CD4-positive, alpha-beta T cell treated with Interleukin-15 for 4 hours (primary cell): ENCODE results near the gene LIMS1.

Experiments
- DNase-seq: peaks from one replicate; pipeline ENCODE4 v3.0.0-alpha.2; 2020; ENCODE audit warnings: low spot score

Gene LIMS1

DNA sequence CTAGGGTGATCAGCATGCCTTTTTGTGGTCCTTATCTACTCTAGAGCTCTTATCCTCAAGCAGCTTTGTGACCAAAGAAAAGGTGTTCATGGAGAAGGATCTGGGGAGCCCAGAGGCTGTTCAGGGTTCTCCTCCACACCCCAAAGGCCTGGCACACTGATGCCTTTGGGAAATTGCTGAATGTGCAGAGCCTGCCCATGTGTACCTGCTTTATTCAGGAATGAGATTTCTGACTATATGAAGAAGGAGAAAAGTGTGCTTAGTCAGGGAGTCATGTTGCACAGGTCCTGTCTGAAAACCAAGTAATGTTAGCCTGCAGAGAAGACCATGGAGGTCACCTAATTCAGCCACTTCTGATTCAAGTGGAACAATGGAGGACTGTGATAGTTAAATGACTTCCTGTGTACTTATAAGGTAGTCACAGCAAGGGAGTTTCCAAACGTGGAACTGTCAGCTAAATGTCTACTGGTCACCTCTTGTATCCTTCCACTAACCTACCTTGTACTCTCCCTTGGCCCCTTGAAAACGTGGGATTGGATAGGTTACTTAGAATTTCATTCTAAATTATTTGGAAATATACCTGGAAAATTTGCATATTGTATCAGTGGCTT lies 81.3 kb downstream of the LIMS1 start:
- peak; percentile 33 for DNase-seq

DNA sequence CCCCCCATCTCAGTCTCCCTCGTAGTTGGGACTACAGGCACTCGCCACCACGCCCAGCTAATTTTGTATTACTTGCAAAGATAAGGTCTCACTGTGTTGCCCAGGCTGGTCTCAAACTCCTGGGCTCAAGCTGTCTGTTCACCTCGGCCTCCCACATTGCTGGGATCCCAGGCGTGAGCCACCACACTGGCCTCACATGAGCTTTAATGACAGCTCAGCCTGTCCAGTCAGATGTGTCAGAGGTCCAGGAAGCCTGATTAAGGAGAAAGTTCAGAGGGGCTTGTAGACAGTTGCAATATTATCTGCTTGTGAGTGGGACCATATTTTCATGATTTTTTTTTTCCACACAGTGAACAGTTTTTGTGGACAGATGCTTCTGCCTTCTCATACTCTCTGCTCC lies 82.0 kb downstream of the LIMS1 start:
- no peak for DNase-seq

DNA sequence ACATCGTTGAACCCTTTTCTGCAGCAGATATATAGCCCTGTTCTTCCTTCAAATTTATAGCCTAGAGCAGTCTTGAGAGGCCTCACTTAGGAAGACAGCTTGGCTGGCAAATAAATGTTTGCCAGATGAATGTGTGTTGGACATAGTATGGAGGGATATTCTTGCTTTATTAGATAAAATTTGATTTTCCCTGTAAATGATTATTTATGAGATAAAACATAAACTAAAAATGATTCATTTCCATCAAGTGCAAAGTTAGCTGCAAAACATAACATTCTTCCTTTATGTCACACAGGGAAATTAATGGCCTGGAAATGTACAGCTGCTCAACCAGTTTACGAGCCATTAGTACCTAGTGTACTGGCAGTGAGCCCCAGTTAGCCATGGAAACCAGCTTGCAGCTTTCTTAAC lies 82.5 kb downstream of the LIMS1 start:
- no peak for DNase-seq

DNA sequence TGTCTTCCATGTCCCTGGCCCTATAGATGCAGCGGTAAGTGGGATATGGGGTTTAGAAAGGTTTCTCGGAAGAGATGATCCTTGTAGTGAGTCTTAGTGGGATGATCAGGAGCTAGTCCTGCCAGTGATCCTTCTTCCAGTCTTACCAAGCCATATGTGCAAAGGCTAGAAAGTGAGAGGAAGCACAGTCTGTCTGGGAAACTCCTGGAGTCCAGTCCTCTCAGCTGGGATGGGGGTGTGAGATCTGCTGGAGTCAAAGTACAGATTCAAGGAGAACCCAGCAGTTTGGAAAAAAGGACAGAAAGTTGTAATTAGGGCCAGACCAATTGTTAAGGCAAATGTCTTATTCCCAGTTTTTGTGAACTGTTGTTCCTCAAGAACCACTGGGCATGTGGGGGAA lies 83.3 kb downstream of the LIMS1 start:
- DNase-seq, result no peak

DNA sequence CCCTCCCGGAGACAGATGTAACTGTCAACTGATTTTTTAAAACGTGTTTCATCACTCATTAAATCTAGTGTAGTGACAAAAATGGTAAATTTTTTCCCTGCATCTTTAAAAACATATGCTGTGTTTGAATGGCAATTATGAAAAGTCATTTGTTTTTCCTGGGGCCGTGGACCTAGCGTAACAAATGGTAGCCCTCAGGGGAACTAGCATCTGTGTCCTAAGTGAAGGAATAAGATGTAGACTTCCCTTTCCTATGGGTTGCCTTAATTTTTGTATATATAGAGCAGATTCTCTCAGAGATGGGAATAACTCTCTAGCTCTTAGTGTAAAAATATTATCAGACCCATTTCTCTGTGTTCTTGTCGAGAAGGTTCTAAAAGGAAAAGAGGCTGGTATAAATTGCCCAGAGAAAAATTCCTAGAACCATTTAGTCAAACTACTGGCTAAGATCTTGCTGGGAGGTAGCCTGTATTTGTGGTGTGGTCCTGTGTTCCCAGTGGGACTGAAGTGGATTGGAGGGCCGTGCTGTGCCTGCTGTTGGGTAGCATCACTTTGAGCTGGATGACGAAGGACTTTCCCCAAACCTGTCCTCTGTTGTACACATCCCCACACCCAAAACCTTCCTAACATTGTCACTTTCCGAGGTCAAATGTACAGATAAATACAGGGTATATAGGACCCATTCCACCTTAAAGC lies 85.8 kb downstream of the LIMS1 start:
- DNase-seq, result no peak

DNA sequence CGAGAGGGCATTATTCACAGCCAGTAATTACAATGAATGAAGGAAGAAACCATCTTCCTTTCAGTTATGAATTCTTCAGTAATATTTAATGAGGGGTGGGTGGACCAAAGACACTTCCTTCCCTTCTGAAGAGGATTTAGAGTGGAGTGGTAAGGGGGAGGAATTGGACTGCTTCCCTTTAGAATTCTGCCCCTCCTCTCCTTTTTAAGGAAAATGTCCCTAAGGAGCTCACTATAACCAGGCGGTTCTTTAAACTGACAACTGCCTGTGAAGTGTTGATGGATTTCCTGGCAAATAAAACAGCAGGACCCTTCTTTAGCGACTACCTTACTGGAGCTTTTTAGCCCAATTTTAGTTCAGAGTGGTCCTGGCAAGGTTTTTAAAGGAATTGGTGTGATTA lies 86.4 kb downstream of the LIMS1 start:
- no peak for DNase-seq

DNA sequence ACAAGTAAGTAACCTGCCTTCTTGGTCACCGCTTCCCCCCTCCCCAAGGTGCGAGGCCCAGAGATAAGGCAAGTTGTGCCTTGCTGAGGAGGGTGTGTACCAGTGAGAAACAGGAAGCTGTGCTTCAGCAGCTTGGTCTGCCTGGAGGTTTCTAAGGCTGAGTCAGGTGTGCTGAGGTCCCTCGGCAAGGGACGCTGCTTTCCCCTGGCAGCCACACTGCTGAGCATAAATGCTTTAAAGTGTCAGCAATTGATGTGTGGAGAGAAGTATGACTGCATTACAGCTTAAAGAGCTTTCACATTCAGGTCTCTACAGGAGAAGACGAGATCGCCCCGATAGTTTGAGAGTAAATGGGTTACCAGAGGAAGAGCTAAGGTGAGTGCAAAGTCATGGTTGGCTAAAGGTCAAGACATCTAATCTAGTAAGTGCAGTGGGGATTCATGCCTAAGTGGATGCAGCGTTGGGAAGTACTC lies 86.9 kb downstream of the LIMS1 start:
- DNase-seq, result peak; percentile 89

DNA sequence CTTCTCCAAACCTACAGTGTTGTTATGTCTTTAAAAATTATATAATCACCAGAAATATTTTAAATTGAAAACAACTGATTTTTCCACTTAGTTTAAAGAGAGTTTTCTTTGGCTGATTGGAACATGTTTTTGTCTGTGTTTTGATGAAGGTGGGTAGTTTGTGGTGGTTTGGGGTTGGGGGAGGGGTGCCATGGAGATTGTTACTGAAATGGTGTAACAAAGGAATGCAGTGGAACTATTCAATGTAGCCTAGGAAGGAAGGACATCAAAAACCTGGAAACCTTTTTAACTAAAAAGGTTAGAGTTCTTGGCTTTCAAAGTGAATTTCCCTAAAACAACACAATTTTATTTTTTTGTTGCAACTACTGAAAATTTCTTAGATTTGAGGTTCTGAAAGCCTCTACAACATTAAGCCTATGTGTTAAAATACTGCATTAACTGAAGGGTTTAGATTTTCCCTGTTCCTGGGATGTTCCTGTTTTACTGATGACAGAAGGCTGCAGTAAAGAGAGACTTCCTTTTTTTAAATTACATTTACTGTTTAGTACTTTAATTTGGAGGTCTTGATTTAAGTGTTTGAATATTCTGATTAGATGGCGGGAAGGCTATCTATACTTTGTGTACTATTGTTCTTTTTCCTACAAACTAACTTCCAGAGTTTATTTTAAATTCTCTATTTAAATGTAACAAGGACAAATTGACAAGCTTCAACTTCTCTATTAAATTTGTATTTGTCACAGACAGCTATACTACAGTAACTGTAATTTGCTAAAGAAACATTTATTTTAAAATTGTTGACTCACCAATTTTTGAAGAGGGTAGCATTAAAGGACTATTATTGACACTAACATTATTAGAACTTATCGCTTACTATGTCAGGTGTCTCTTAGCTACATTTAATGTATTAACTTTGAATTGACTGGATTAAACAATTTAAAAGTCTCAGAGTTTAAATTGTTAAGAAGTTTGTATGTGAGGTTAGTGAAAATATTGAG lies 87.7 kb downstream of the LIMS1 start:
- peak; percentile 37 for DNase-seq

DNA sequence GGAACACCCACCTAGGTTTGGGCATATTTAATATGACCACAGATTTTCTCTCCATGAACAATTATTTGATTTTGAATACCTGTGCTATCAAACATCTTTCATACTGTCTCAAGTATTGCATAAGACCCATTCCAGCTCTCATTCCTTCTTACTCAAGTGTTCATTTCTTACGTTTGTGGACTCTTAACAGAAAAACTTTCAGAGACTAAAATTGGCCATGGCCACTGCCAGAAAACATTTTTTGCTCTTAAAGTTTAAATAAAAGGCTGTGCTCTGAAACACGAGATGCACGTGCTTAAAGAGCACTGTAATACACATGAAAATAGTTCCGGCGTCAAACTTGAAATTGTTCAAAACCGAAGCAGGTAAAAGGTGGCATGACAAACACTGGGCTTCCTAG lies 89.3 kb downstream of the LIMS1 start:
- no peak for DNase-seq

DNA sequence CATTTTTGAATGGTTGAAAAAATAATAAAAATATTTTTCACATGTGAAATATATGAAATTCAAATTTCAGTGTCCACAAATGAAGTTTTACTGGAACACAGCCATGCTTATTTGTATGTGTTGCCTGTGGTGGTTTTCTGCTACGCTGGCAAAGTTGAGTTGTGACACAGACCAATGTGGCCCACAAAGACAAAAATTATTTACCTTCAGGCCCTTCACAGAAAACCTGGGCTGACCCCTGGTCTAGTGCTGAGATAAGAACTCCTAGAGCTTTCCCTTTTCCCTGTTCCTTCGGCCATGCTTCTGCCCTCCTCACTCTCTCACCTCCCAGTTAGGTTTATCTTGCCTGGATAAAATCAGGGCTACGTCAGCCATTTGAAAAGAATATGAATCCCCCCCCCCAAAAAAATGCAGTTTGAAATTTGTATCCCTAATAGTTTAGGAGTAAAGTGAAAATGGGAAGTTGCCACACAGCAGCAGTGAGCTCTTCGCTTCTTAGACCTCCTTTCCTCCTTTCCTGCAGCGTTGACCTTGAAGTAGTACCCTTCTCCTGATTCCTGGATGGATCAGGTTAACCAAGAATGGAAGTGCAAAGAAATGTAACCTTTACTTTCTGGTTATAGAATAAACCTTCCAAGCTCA lies 91.0 kb downstream of the LIMS1 start:
- no peak for DNase-seq

DNA sequence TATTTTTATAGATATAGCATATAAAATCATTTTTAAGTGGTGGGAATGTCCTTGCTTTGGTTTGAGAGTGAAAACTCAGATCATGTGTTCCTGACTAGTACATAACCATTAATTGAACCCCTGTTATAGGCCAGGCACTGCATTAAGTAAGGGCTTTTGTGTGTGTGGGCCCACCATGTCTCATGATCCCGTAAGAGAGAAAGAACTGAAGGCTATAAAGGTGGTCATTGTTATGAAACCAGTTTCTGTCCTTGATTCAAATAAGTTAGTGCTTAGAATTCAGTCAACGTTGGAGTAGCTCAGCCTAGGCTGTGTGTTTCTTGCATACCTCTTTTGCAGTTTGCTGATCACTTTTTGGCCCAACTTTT lies 91.5 kb downstream of the LIMS1 start:
- no peak for DNase-seq

DNA sequence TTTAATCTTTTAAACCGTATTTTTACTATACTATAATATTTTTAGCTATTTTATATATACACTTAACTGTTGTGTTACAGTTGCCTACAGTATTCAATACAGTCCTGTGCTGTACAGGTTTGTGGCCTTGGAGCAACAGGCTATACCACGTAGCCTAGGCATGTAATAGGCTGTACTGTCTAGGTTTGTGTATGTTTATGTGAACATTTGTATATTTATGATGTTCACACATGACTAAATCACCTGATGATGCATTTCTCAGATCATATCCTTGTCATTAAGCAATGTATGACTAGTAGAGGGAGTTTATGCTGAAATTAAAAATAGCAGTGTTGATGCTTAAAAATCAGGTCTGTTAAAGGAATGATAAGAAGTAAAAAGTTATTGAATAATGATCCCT lies 92.7 kb downstream of the LIMS1 start:
- no peak for DNase-seq

DNA sequence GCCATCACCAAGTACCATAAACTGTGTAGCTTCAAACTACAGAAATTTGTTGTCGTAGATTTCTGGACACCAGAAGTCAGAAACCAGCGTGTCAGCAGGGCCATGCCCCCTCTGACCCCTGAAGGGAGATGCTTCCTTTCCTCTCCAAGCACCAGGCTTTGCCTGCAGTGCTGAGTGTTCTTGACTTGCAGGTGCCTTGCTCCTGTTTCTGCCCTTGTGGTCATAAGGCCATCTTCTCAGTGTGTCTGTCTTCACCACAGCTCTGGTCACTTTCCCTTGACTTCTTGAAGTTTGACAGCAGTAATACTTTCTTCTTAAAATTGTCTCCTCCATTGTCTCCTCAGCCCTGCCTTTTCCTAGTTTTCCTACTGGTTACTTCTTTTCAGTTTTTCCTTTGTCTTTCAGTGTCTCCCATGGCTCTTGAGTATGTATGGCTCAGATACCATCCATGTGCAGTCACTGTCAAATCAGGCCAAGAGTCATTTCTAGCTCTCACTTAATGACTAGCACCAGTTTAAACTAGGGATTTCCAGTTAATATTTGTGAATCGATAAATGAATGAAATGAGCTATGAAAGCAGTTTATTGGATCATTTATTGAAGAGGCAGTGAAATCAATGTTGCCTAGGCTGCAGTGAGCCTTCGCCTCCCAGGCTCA lies 93.8 kb downstream of the LIMS1 start:
- no peak for DNase-seq

DNA sequence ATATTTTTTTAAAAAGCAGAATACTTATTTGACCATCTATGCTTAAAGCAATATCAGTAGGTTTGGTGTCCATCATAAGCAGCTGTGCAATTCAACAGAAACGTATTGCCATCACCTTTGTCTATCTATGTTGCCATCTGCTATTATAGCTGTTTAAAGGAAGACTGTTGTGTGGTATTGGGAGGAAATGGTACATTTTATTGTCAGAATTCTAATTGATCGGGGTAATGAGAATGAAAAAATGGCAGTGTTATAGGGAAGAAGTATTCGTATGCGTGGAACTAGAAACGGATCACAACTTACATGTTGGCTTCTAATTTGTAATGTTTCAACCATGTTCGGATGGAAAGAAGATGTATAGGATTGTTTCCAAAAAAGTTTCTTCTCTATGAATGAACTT lies 94.7 kb downstream of the LIMS1 start:
- DNase-seq, result no peak

DNA sequence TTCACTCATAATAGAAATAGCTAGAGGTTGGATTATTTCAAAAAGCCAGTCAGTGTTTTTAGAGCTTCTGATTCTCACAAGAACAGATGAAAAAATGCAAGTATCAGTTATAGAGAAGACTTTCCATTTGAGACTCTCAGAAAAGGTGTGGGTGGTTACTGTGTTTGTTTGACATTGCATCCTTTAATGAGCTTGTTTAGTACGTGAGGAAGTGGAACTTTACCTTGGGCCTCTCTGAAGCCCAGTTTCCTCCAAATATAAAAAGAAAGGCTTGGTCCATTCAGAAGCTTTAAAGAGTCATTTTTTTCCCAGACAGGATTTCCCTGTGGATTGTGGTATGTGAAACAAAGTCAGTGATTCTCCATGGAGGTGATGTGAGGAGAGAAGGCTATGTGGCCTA lies 95.1 kb downstream of the LIMS1 start:
- no peak for DNase-seq

DNA sequence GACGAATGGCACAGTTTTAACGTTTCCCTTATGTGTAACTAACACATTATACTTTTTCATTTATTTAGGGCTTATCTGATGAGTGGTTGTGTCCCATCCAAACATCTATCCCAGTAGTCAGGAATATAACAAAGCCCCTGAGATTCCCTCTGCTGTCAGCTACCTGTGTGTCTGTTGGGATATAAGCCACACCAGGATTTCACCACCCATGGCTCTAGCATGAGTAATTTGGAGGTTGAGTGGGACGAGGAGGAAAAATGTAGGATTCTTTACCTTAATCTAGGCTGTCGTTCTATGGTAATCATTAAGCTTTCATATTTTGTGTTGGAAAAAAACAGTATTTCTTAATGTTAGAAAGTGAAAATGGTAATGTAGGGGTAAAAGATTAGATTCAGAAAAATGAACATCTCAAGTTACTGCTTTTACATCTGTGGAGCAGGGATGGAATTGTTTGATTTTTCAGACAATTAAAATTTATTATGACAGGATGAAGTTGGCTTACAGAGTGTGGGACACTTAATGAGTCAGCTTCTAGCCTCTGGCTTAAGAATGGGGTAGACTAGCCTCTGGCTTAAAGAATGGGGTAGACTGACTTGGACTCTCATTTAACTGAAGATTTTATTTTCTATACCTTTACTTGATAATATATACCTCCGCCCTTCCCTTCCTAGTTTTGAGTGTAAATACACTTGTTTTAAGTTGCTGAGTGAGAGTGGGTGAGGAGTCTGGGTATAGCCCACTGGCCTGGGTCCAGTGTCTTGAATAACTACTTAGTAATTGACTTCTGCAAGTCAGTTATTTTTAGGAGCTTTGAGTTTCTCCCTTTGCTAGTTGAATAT lies 96.5 kb downstream of the LIMS1 start:
- no peak for DNase-seq

DNA sequence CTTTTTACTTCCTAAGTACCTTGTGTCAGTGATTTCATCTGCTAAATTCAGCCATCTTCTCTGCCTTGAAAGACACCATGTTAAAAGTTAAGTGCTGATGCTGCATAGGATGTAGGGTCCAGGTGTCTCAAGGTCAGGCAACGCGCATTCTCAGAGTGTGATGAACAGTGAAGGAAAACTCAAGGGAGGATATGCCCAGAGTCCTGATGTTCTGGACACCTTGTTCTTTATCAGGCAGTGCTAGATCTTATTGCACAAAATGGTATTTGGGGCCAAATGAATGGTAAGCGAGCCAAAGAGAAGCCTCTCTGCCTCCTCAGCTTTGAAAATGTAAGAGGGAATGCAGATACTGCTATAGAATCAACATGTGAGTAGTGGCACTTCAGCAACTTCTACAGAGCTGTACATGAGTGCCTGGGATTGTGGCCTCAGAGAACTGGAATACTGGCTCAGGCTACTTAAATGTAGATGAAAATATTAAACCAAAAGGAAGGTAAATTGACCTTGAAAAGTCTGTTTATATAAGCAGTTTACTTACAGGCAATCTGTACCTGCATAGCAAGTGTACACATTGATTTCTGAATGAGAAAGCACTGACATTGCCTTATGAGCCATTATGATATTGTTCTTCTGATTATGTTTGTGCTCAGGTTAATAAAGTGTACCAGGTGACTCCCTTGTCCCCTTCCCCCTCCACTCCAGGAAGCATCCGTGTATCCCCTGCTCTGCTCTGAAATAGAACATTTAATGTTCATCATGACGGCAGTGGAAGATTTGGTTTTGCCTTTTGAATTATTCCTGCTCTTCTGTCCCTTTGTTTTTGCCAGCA lies 98.3 kb downstream of the LIMS1 start:
- DNase-seq, result no peak

DNA sequence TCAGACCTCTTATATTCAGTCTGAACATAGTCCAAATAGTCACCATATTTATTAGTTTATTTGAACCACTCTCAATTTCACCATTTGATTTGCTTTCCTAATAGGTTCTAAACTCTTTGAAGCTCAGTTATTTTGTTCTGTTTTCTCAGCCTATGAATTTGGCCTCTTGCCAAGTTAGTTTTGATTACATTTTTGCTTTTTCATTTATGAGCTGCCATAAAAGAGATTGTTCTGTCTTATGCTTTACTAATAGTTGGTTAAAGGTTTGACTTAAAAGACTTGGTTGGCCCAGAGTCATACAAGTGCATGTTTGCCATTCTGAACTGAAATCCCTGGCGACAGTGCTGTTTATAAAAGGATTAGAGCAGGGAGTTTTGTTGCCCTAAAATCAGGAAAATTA lies 99.1 kb downstream of the LIMS1 start:
- DNase-seq, result no peak

DNA sequence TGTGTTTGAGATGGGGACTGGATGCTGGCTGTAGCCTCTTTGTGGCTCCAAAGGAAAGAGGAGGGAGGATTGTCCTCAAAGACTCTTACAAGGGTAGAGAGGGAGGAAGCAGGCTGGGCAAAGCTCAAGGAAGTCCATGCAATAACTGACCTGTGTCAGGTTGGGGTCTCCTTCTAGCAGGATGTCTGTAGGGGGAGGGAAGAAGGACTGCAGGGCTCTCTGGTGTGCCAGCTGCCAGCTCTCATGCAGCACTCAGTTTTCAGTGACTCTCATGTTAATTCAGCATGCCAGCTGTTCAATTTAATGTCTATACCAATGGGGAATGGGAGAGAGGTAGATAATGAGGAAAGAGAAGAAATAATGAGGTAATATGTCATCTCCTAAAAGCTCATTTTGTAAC lies 99.7 kb downstream of the LIMS1 start:
- no peak for DNase-seq

DNA sequence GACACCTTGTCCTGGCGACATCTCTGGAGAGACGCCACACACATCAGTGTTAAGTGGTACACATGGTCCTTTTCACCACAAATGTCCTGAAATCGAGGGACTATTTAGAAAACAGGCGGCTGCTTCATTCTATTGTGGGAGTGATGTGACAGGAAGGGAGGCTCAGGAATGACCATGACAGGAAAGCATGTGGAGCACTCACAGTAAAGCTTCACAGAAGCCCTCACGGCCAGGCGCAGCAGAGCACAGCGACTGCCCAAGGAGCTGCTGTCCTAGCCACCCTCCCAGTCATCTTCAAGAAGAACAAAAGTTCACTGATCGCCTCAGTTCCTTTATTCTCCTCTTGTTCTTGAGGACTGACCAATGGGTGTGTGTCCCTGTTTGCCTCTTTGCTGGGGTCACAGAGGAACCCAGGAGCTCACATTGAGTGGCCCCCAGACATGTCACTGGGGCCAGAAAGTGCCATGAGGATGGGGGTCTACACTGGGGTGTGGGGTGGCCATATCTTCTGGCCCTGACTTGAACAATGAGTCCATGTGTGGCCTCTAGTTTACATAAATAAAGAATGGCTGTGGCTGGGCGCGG lies 100.4 kb downstream of the LIMS1 start:
- DNase-seq, result no peak
